HCT116 (cell line): ENCODE measurements around the gene SLC16A11. TPM values are rescaled to one million over a fixed set of nuclear protein-coding genes. Genes with fewer than 3 reads are reported as not detected.

Source experiments
- ATAC-seq: fragments of 200-7000 bp; cut with Tn5 transposase; 2 replicates; pipeline ENCODE4 v1.9.1; 2020; ENCODE audit warnings: mild to moderate bottlenecking, moderate library complexity
- BruUV-seq: library from RNA; stranded (reverse); fragments of 400-500 nt; replicated peaks from 2 replicates; lab custom pipeline; 2021; lab: Mats Ljungman, UMichigan
- CTCF ChIA-PET: fragments of 300-600 bp; sonication (Branson Sonifier 250); formaldehyde crosslinking; loops from one replicate; lab custom pipeline; 2021; ENCODE audit warnings: antibody characterized with exemption; lab: Charles Lee
- POLR2A ChIA-PET: fragments of 300-600, 350-600 bp; sonication (Branson Sonifier 250); formaldehyde crosslinking; loops from one replicate; lab custom pipeline; 2021; ENCODE audit warnings: antibody characterized with exemption; lab: Charles Lee
- RAD21 ChIA-PET, 2 experiments: fragments of 300-600 bp; sonication (Branson Sonifier 250); formaldehyde crosslinking; loops; one replicate each; lab custom pipeline; 2023; ENCODE audit warnings: low total read pairs in 2 of 2; ENCODE audit not compliant: uncharacterized antibody in 2 of 2, unreplicated experiment in 2 of 2, low non-redundant PET in 1 of 2; lab: Charles Lee
- DNase-seq: peaks from one replicate; pipeline ENCODE4 v3.0.0-alpha.2; 2010; ENCODE audit warnings: low read depth, low spot score
- H2AFZ ChIP-seq: fragments of 200-600 bp; shearing (Covaris generic), sonication (generic); 2 replicates; pipeline ENCODE4 v1.6.1; 2017; ENCODE audit warnings: low read depth, mixed run types, mixed read lengths, antibody characterized with exemption, low read length; ENCODE audit not compliant: poor library complexity, severe bottlenecking
- H3K27ac ChIP-seq: 2 replicates; pipeline ENCODE4 v1.5.1; 2012; ENCODE audit warnings: low read depth, low read length
- H3K27me3 ChIP-seq: fragments of 200-600 bp; sonication (generic); 2 replicates; pipeline ENCODE4 v1.6.1; 2016; ENCODE audit warnings: mixed run types, low read length, mixed read lengths; ENCODE audit not compliant: insufficient read depth
- H3K36me3 ChIP-seq, 2 experiments: fragments of 200-500 bp in 1 of 2; fragments of 200-600 bp in 1 of 2; sonication (Bioruptor generic) in 1 of 2; sonication (generic) in 1 of 2; 2 replicates each; pipeline versions ENCODE4 v1.5.1 to v1.6.1; 2014 to 2016; ENCODE audit warnings: low read length in 2 of 2, inconsistent platforms in 1 of 2, mixed read lengths in 1 of 2, mixed run types in 1 of 2; ENCODE audit not compliant: insufficient read depth in 2 of 2, control insufficient read depth in 1 of 2
- H3K4me1 ChIP-seq, 2 experiments: fragments of 200-600 bp in 1 of 2; sonication (generic) in 1 of 2; 2 replicates each; pipeline versions ENCODE4 v1.5.1 to v1.6.1; 2012 to 2017; ENCODE audit warnings: low read length in 2 of 2, inconsistent platforms in 1 of 2, mild to moderate bottlenecking in 1 of 2, mixed read lengths in 1 of 2, mixed run types in 1 of 2, moderate library complexity in 1 of 2; ENCODE audit not compliant: insufficient read depth in 2 of 2, control insufficient read depth in 1 of 2
- H3K4me2 ChIP-seq: fragments of 200-600 bp; sonication (generic); 2 replicates; pipeline ENCODE4 v1.6.1; 2017; ENCODE audit warnings: mixed run types, low read length, mixed read lengths
- H3K4me3 ChIP-seq, 2 experiments: fragments of 200-600 bp in 1 of 2; sonication (generic) in 1 of 2; replicated peaks in 1 of 2; 2 replicates each; pipeline ENCODE4 v1.5.1; 2011 to 2016; ENCODE audit warnings: low read length in 2 of 2, control low read depth in 1 of 2, low read depth in 1 of 2, mild to moderate bottlenecking in 1 of 2, mixed read lengths in 1 of 2, mixed run types in 1 of 2
- H3K79me2 ChIP-seq: fragments of 200-600 bp; sonication (generic); 2 replicates; pipeline ENCODE4 v1.6.1; 2017; ENCODE audit warnings: mild to moderate bottlenecking, mixed run types, low read length, moderate library complexity, mixed read lengths; ENCODE audit not compliant: insufficient read depth
- H3K9ac ChIP-seq: fragments of 200-600 bp; sonication (generic); 2 replicates; pipeline ENCODE4 v1.6.1; 2016; ENCODE audit warnings: low read length, mixed read lengths
- H3K9me2 ChIP-seq: fragments of 200-600 bp; sonication (generic), shearing (Covaris generic); 2 replicates; pipeline ENCODE4 v1.6.1; 2017; ENCODE audit warnings: mixed run types, mild to moderate bottlenecking, moderate library complexity; ENCODE audit not compliant: insufficient read depth
- H3K9me3 ChIP-seq, 2 experiments: fragments of 200-500 bp in 1 of 2; fragments of 200-600 bp in 1 of 2; sonication (Bioruptor generic) in 1 of 2; sonication (generic) in 1 of 2; 2 replicates each; pipeline ENCODE4 v1.6.1; 2014 to 2017; ENCODE audit warnings: low read length in 2 of 2, mixed read lengths in 2 of 2, inconsistent platforms in 1 of 2, low read depth in 1 of 2, mild to moderate bottlenecking in 1 of 2, mixed run types in 1 of 2, moderate library complexity in 1 of 2; ENCODE audit not compliant: control insufficient read depth in 1 of 2, insufficient read depth in 1 of 2
- H4K20me1 ChIP-seq: fragments of 200-600 bp; sonication (generic), shearing (Covaris generic); 2 replicates; pipeline ENCODE4 v1.6.1; 2017; ENCODE audit warnings: mixed run types, mild to moderate bottlenecking, moderate library complexity; ENCODE audit not compliant: insufficient read depth
- ELF1 ChIP-seq: IDR thresholded peaks from 2 replicates; pipeline ENCODE4 v1.6.1; 2012; ENCODE audit warnings: low read depth, borderline replicate concordance
- JUND ChIP-seq: IDR thresholded peaks from 2 replicates; pipeline ENCODE4 v1.6.1; 2012
- RAD21 ChIP-seq: IDR thresholded peaks from 2 replicates; pipeline ENCODE4 v1.6.1; 2012; ENCODE audit warnings: low read depth, mild to moderate bottlenecking
- SRF ChIP-seq: IDR thresholded peaks from 2 replicates; pipeline ENCODE4 v1.6.1; 2012; ENCODE audit warnings: low read depth
- TCF7L2 ChIP-seq: IDR thresholded peaks from 2 replicates; pipeline ENCODE4 v1.7.0; 2011; ENCODE audit warnings: borderline replicate concordance, inconsistent platforms; ENCODE audit not compliant: insufficient read depth, insufficient read length; ENCODE audit errors: extremely low read depth
- YY1 ChIP-seq: IDR thresholded peaks from 2 replicates; pipeline ENCODE4 v1.6.1; 2011; ENCODE audit warnings: low read length, low read depth, moderate library complexity, mild to moderate bottlenecking; ENCODE audit not compliant: insufficient replicate concordance; ENCODE audit errors: extremely low read depth
- ZNF274 ChIP-seq: fragments of 200-500 bp; sonication (Bioruptor generic); IDR thresholded peaks from 2 replicates; pipeline ENCODE4 v1.6.1; 2014; ENCODE audit warnings: mild to moderate bottlenecking, low read depth, low read length, inconsistent platforms
- intact Hi-C: fragments of 100-400 bp; cut with micrococcal nuclease; formaldehyde crosslinking; loops from 2 replicates; pipeline ENCODE4 v1.10.0; 2022
- total RNA-seq: library from RNA; stranded (reverse); gene quantifications from one replicate; pipeline ENCODE4 v1.2.1, GENCODE V29; 2021; ENCODE audit not compliant: unreplicated experiment

SLC16A11 gene
- total RNA-seq, 1 experiment from 2014 or later, result not detected

DNA sequence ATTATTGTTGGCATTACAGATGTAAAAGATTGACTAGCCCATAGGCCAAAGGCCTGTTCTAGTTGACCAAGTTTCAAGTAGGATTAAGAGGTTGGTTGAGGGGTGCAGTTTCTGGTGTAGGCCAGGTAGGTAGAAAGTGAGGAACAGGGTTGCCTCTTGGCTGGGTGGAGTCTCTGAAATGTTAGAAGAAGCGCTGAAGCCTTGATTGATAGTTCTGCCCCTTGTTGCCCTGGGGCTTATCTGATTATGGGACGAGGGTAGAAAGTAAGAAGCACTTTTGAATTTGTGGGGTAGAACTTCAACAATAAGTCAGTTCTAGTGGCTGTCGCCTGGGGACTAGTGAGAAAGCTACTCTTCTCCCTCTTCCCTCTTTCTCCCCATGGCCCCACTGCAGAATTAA lies 14.8 kb downstream of the SLC16A11 start:
- no peaks in the 10 kb centered on the region for H3K9me2 ChIP-seq
- TF ChIP-seq TCF7L2, result no peak
- no peak for TF ChIP-seq ZNF274
- no peak for TF ChIP-seq RAD21
- no peak for TF ChIP-seq ELF1
- TF ChIP-seq JUND, result no peak
- no peak for TF ChIP-seq SRF
- RAD21 ChIA-PET, result no interaction called here
- H3K36me3 ChIP-seq, result no peaks in the 10 kb centered on the region
- H3K79me2 ChIP-seq, result no peaks in the 10 kb centered on the region
- peaks cover 0 to 22% of the 10 kb centered on the region in 2 experiments; a peak in 1 of 4 replicates for H3K4me1 ChIP-seq
- ATAC-seq, result no peak
- no peak overlapping the region for H2AFZ ChIP-seq
- H3K27me3 ChIP-seq, result no peaks in the 10 kb centered on the region
- intact Hi-C loops, result no loop called here
- POLR2A ChIA-PET, result no interaction called here
- no peak overlapping the region for H3K4me2 ChIP-seq
- CTCF ChIA-PET, result no interaction called here
- H4K20me1 ChIP-seq, result no peaks in the 10 kb centered on the region
- no peak overlapping the region for H3K9ac ChIP-seq
- no peak overlapping the region for H3K27ac ChIP-seq
- BruUV-seq, result no TSS peak
- H3K9me3 ChIP-seq, result no peaks in the 10 kb centered on the region
- no peak overlapping the region for H3K4me3 ChIP-seq
- DNase-seq, result no peak

DNA sequence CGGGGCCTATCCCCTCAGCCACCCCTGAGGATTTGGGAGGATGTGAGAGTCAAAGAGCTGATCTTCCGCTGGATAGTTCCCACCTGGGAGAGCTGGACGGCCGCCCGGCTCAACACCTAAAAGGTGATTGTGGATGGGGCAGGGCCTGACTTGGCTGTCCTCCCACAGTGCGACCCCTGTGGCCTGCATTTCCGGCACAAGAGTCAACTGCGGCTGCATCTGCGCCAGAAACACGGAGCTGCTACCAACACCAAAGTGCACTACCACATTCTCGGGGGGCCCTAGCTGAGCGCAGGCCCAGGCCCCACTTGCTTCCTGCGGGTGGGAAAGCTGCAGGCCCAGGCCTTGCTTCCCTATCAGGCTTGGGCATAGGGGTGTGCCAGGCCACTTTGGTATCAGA lies 16.6 kb downstream of the SLC16A11 start:
- no peaks in the 10 kb centered on the region for H3K9me2 ChIP-seq
- H3K79me2 ChIP-seq, result no peaks in the 10 kb centered on the region
- no TSS peak for BruUV-seq
- H3K4me2 ChIP-seq, result no peak overlapping the region
- H3K9me3 ChIP-seq, result no peaks in the 10 kb centered on the region
- H4K20me1 ChIP-seq, result no peaks in the 10 kb centered on the region
- DNase-seq (no peak), ATAC-seq (no peak)
- TF ChIP-seq YY1, result no peak
- peaks cover 2 to 30% of the 10 kb centered on the region in 2 experiments; a peak in 2 of 4 replicates for H3K4me1 ChIP-seq
- ChIA-PET RAD21 (interaction anchor here in 1 of 2 experiments (0.9 kb wide), 1 partner anchor 22 kb away, joined by 3 read pairs; no protein-coding TSS in a partner anchor), POLR2A (no interaction called here), CTCF (no interaction called here)
- no peak overlapping the region for H3K27ac ChIP-seq
- H3K27me3 ChIP-seq, result no peaks in the 10 kb centered on the region
- no peak overlapping the region for H3K4me3 ChIP-seq
- no peaks in the 10 kb centered on the region for H3K36me3 ChIP-seq
- intact Hi-C loops, result no loop called here
- no peak overlapping the region for H3K9ac ChIP-seq
- no peak overlapping the region for H2AFZ ChIP-seq
